ENCODE data around the gene MAMDC2.
A peak's percentile ranks its signal among the peaks of the same experiment; 100 is the strongest.

Gene MAMDC2

GRCh38 chr9:70046274-70047070, 2.8 kb downstream of the MAMDC2 start:
- Histone ChIP-seq H3K4me2 (ENCODE audit: low read depth, low read length, poor library complexity, severe bottlenecking) (peak overlapping the region; percentile 70), H3K9me2 (replicated peaks; ENCODE audit: low read depth, low read length) (no peaks in the 10 kb centered on the region), H3K9me3 (ENCODE audit: insufficient read depth, low read depth, low read length) (no peaks in the 10 kb centered on the region), H3K4me1 (ENCODE audit: insufficient read depth, low read length, poor library complexity, severe bottlenecking) (peaks cover 44% of the 10 kb centered on the region), H3K9ac (ENCODE audit: low read depth, low read length, poor library complexity, severe bottlenecking) (peak overlapping the region; percentile 66), H2AFZ (ENCODE audit: low read length) (peak overlapping the region; percentile 25; the same call in 1 of the 2 replicates), H3F3A (ENCODE audit: low read depth) (no peaks in the 10 kb centered on the region), H3K4me3 (ENCODE audit: low read length, poor library complexity, severe bottlenecking) (peak overlapping the region; percentile 59), H3K79me2 (ENCODE audit: insufficient read depth, low read length) (no peaks in the 10 kb centered on the region), H3K36me3 (ENCODE audit: insufficient read depth, low read length) (no peaks in the 10 kb centered on the region), H4K20me1 (ENCODE audit: insufficient read depth, low read length, poor library complexity, severe bottlenecking) (no peaks in the 10 kb centered on the region), H3K27me3 (ENCODE audit: insufficient read depth, low read length, poor library complexity, severe bottlenecking) (no peaks in the 10 kb centered on the region)
- no peak for TF ChIP-seq EZH2phosphoT487 (IDR thresholded peaks at IDR 0.05; ENCODE audit: borderline replicate concordance)

GRCh38 chr9:70049236-70049635, 5.6 kb downstream of the MAMDC2 start:
- no peaks in the 10 kb centered on the region for H3F3A ChIP-seq (ENCODE audit: low read depth)
- no peaks in the 10 kb centered on the region for H3K79me2 ChIP-seq (ENCODE audit: insufficient read depth, low read length)
- H3K9ac ChIP-seq (ENCODE audit: low read depth, low read length, poor library complexity, severe bottlenecking): peak overlapping the region; percentile 11
- peaks cover 55% of the 10 kb centered on the region for H3K4me1 ChIP-seq (ENCODE audit: insufficient read depth, low read length, poor library complexity, severe bottlenecking)
- TF ChIP-seq CTCF (conservative IDR thresholded peaks at IDR 0.05; ENCODE audit: low read length) (no peak), EZH2phosphoT487 (IDR thresholded peaks at IDR 0.05; ENCODE audit: borderline replicate concordance) (no peak)
- H2AFZ ChIP-seq (ENCODE audit: low read length): no peak overlapping the region
- no peak overlapping the region for H3K4me3 ChIP-seq (ENCODE audit: low read length, poor library complexity, severe bottlenecking)
- no peaks in the 10 kb centered on the region for H3K9me2 ChIP-seq (replicated peaks; ENCODE audit: low read depth, low read length)
- no peaks in the 10 kb centered on the region for H3K27me3 ChIP-seq (ENCODE audit: insufficient read depth, low read length, poor library complexity, severe bottlenecking)
- H3K4me2 ChIP-seq (ENCODE audit: low read depth, low read length, poor library complexity, severe bottlenecking): peak overlapping the region; percentile 26
- no peaks in the 10 kb centered on the region for H4K20me1 ChIP-seq (ENCODE audit: insufficient read depth, low read length, poor library complexity, severe bottlenecking)
- H3K9me3 ChIP-seq (ENCODE audit: insufficient read depth, low read depth, low read length): no peaks in the 10 kb centered on the region
- no peaks in the 10 kb centered on the region for H3K36me3 ChIP-seq (ENCODE audit: insufficient read depth, low read length)

- no peaks in the 10 kb centered on the region for H3K9me2 ChIP-seq (replicated peaks; ENCODE audit: low read depth, low read length)
- TF ChIP-seq EZH2phosphoT487 (IDR thresholded peaks at IDR 0.05; ENCODE audit: borderline replicate concordance): no peak
- no peak for TF ChIP-seq CTCF (conservative IDR thresholded peaks at IDR 0.05; ENCODE audit: low read length)
- no peaks in the 10 kb centered on the region for H3K36me3 ChIP-seq (ENCODE audit: insufficient read depth, low read length)
- peak overlapping the region; percentile 5 for H3K9ac ChIP-seq (ENCODE audit: low read depth, low read length, poor library complexity, severe bottlenecking)
- H3K27me3 ChIP-seq (ENCODE audit: insufficient read depth, low read length, poor library complexity, severe bottlenecking): no peaks in the 10 kb centered on the region
- H3K4me3 ChIP-seq (ENCODE audit: low read length, poor library complexity, severe bottlenecking): no peak overlapping the region
- H3K4me1 ChIP-seq (ENCODE audit: insufficient read depth, low read length, poor library complexity, severe bottlenecking): peaks cover 55% of the 10 kb centered on the region
- H3F3A ChIP-seq (ENCODE audit: low read depth): no peaks in the 10 kb centered on the region
- no peaks in the 10 kb centered on the region for H3K79me2 ChIP-seq (ENCODE audit: insufficient read depth, low read length)
- H2AFZ ChIP-seq (ENCODE audit: low read length): no peak overlapping the region
- no peaks in the 10 kb centered on the region for H4K20me1 ChIP-seq (ENCODE audit: insufficient read depth, low read length, poor library complexity, severe bottlenecking)
- H3K9me3 ChIP-seq (ENCODE audit: insufficient read depth, low read depth, low read length): no peaks in the 10 kb centered on the region
- H3K4me2 ChIP-seq (ENCODE audit: low read depth, low read length, poor library complexity, severe bottlenecking): no peak overlapping the region
These were observed 6.1 kb downstream of the MAMDC2 start for GRCh38 chr9:70049672-70050271.
